BLaER1 treated with 17β-estradiol and CSF1 and Interleukin-3, amounts not matched to agents 10 nM and 100 nM (cell line): Measurements from ENCODE around the gene GHITM.
A peak's percentile ranks its signal among the peaks of the same experiment; 100 is the strongest.
"Not testable (repeated sequence)": the region's sequence is repeated elsewhere in the genome, so short reads cannot be mapped to it uniquely, and the experiment has no call there.

Source experiments
- H3K27ac ChIP-seq, 11 experiments: shearing (Covaris generic); formaldehyde crosslinking; 2 replicates each; pipeline ENCODE4 v1.8.1; 2022
- H3K27me3 ChIP-seq, 11 experiments: shearing (Covaris generic); formaldehyde crosslinking; 2 replicates each; pipeline ENCODE4 v1.8.1; 2022
- H3K36me3 ChIP-seq, 11 experiments: shearing (Covaris generic); formaldehyde crosslinking; 2 replicates each; pipeline ENCODE4 v1.8.1; 2022
- H3K4me1 ChIP-seq, 10 experiments: shearing (Covaris generic); formaldehyde crosslinking; 2 replicates each; pipeline ENCODE4 v1.8.1; 2022
- H3K4me2 ChIP-seq, 11 experiments: shearing (Covaris generic); formaldehyde crosslinking; 2 replicates each; pipeline ENCODE4 v1.8.1; 2022
- H3K4me3 ChIP-seq, 10 experiments: shearing (Covaris generic); formaldehyde crosslinking; 2 replicates each; pipeline ENCODE4 v1.8.1; 2022
- H3K9ac ChIP-seq, 11 experiments: shearing (Covaris generic); formaldehyde crosslinking; 2 replicates each; pipeline ENCODE4 v1.8.1; 2022
- H3K9me3 ChIP-seq, 11 experiments: shearing (Covaris generic); formaldehyde crosslinking; replicated peaks in 1 of 11; 2 replicates each; pipeline ENCODE4 v1.8.1; 2022
- H4K20me1 ChIP-seq, 11 experiments: shearing (Covaris generic); formaldehyde crosslinking; 2 replicates each; pipeline ENCODE4 v1.8.1; 2022
- Cebpa-rat ChIP-seq, 11 experiments: shearing (Covaris generic); IDR thresholded peaks; 2 replicates each; pipeline ENCODE4 v1.8.1; 2022

The GHITM gene

DNA sequence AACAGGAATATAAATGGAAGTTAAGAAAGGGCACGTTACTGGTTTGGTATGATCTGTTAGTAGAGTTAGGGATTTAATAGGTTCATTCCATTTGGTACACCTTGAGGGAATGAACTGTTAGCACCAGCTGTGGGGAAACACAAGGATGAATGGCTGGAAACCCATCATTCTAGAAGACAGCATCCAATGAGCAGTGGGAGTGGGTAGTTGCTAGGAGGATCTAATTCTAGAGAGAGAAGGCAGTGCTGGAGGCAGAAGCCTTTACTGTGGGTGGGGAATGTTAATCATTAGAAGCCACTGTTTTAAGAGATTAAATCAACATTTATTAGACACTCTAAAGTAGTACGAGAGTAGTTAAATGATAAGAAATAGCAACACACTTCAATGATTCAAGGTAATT, 18.8 kb downstream of the GHITM start:
- peaks cover 0 to 4% (median 0%) of the 10 kb centered on the region in 11 experiments; a peak in 2 of 22 replicates for H4K20me1 ChIP-seq

GRCh38 chr10:84158550-84158949, 19.2 kb downstream of the GHITM start:
- Histone ChIP-seq H3K4me3 (no peak overlapping the region), H3K27me3 (no peaks in the 10 kb centered on the region), H3K9me3 (no peaks in the 10 kb centered on the region), H3K27ac (no peak overlapping the region), H3K9ac (no peak overlapping the region), H3K36me3 (peaks cover 21 to 26% (median 24%) of the 10 kb centered on the region in 11 experiments), H3K4me2 (peak overlapping the region in 2 of 11 experiments; percentile 3 to 26; a peak in 2 of 22 replicates), H3K4me1 (peaks cover 0 to 28% (median 7%) of the 10 kb centered on the region in 10 experiments; a peak in 12 of 20 replicates), H4K20me1 (no peaks in the 10 kb centered on the region)
- no peak for TF ChIP-seq Cebpa-rat (IDR thresholded peaks at IDR 0.05)

More for the DNA sequence above, 18.8 kb downstream of the GHITM start:
- Histone ChIP-seq H3K27me3 (no peaks in the 10 kb centered on the region), H3K4me2 (peak overlapping the region in 2 of 11 experiments; percentile 3 to 26; a peak in 2 of 22 replicates), H3K9ac (no peak overlapping the region), H3K36me3 (peaks cover 26 to 31% (median 29%) of the 10 kb centered on the region in 11 experiments), H3K4me3 (no peak overlapping the region), H3K4me1 (peaks cover 0 to 28% (median 7%) of the 10 kb centered on the region in 10 experiments; a peak in 12 of 20 replicates), H3K27ac (no peak overlapping the region), H3K9me3 (no peaks in the 10 kb centered on the region)
- no peak for TF ChIP-seq Cebpa-rat (IDR thresholded peaks at IDR 0.05)

- Histone ChIP-seq H3K27ac (no peak overlapping the region), H3K9me3 (no peaks in the 10 kb centered on the region), H3K4me1 (peaks cover 0 to 28% (median 7%) of the 10 kb centered on the region in 10 experiments; a peak in 12 of 20 replicates), H3K4me3 (no peak overlapping the region), H3K9ac (no peak overlapping the region), H3K36me3 (peaks cover 14 to 20% (median 18%) of the 10 kb centered on the region in 11 experiments), H3K4me2 (peak overlapping the region in 2 of 11 experiments; percentile 3 to 26; a peak in 1 of 22 replicates), H3K27me3 (no peaks in the 10 kb centered on the region), H4K20me1 (no peaks in the 10 kb centered on the region)
- no peak for TF ChIP-seq Cebpa-rat (IDR thresholded peaks at IDR 0.05)
Observed at GRCh38 chr10:84159076-84159685, 19.9 kb downstream of the GHITM start.

DNA sequence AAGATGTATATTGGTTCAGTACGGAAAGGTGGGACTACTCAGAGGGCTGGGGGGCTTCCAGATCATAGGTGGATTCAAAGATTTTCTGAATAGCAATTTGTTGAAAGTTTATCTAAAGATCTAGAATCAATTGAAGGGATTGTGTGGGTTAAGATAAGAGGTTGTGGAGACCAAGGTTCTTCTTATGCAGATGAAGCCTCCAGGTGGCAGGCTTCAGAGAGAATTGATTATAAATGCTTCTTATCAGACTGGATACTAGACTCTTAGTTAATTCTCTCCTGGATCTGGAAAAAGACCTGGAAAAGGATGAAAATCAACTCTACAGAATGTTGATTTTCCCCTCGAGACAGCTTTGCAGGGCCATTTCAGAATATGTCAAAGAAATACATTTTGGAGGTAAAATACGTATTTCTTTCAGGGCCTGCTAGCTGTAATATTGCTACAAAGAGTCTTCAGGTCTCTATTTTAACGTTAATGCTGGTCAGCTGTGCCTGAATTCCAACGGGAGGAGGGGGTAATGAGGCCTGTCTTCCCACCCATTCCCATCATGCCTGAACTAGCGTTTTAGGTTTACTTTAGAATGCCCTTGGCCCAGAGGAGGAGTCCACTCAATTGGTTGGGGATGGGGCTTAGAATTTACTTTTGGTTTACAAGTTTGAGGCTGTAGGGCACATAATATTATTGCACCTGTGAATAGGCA, 21.5 kb downstream of the GHITM start:
- peaks cover 0 to 26% (median 7%) of the 10 kb centered on the region in 10 experiments; a peak in 12 of 20 replicates for H3K4me1 ChIP-seq
- H3K36me3 ChIP-seq: peaks cover 0 to 3% (median 2%) of the 10 kb centered on the region in 11 experiments; a peak in 11 of 22 replicates
- TF ChIP-seq Cebpa-rat (IDR thresholded peaks at IDR 0.05): no peak
- H3K4me2 ChIP-seq: no peak overlapping the region
- no peak overlapping the region for H3K9ac ChIP-seq
- no peaks in the 10 kb centered on the region for H3K9me3 ChIP-seq
- no peaks in the 10 kb centered on the region for H3K27me3 ChIP-seq
- no peaks in the 10 kb centered on the region for H4K20me1 ChIP-seq
- H3K4me3 ChIP-seq: no peak overlapping the region
- no peak overlapping the region for H3K27ac ChIP-seq

- H4K20me1 ChIP-seq: no peaks in the 10 kb centered on the region
- H3K4me2 ChIP-seq: no peak overlapping the region
- H3K27ac ChIP-seq: no peak overlapping the region
- no peak overlapping the region for H3K9ac ChIP-seq
- no peaks in the 10 kb centered on the region for H3K27me3 ChIP-seq
- TF ChIP-seq Cebpa-rat (IDR thresholded peaks at IDR 0.05): no peak
- no peak overlapping the region for H3K4me3 ChIP-seq
- H3K4me1 ChIP-seq: peaks cover 0 to 3% (median 0%) of the 10 kb centered on the region in 10 experiments; a peak in 1 of 20 replicates
- H3K9me3 ChIP-seq: peaks cover 10 to 25% (median 20%) of the 10 kb centered on the region in 11 experiments; a peak in 20 of 22 replicates
- H3K36me3 ChIP-seq: no peaks in the 10 kb centered on the region
Observed at GRCh38 chr10:84163996-84164395, 24.7 kb downstream of the GHITM start.

DNA sequence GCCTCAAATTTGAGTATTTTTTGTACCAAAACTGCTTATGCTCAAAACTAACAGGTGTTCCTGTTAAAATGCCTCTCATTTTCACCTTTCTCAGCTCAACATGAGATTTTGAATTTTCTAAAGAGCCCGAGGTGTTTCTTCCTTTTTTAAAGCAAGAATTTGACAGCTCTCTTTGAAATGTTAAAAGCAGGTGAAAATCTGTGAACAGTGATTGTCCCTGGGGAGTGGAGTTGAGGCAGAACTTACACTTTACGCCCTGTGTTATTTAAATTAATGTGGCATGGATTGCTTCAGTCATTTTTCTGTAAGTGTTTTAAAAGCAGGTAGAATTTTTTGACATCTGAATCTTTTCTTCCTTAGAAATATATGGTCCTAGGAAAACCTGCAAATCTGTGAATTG, 25.1 kb downstream of the GHITM start:
- no peak overlapping the region for H3K4me3 ChIP-seq
- H3K9me3 ChIP-seq: peaks cover 10 to 25% (median 20%) of the 10 kb centered on the region in 11 experiments; a peak in 20 of 22 replicates
- H3K27me3 ChIP-seq: no peaks in the 10 kb centered on the region
- H3K36me3 ChIP-seq: no peaks in the 10 kb centered on the region
- no peaks in the 10 kb centered on the region for H4K20me1 ChIP-seq
- no peaks in the 10 kb centered on the region for H3K4me1 ChIP-seq
- no peak overlapping the region for H3K4me2 ChIP-seq
- no peak for TF ChIP-seq Cebpa-rat (IDR thresholded peaks at IDR 0.05)
- H3K9ac ChIP-seq: no peak overlapping the region
- H3K27ac ChIP-seq: no peak overlapping the region

DNA sequence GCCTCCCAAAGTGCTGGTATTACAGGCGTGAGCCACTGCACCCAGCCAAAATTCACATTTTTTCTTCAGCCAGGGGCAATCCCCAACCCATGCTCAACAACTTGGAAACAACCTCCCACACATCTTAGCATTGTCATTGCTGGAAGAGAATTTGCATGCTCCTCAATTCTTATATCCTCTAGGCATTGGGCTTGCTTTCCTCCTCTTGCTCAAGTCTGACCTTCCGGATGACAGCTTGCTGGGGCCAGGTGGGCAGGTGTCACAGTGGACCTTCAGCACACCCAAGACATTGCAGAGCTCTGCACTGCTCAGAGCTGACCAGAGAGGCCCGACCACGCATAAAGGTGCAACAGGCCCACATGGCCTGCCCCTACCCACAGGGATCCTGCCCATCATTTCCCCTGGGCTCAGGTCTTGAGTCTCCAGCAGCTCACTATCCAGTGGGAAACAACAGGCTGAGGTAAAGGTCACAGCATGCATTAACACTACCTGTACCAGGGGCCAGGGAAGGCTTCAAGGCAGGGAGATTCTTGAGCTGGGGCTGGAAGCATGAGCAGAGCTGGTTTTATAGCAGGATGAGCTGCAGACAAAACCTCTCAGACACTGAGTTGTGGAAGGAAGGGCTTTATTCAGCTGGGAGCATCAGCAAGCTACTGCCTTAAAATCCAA, 27.4 kb downstream of the GHITM start:
- H4K20me1 ChIP-seq: no peaks in the 10 kb centered on the region
- peaks cover 10 to 25% (median 20%) of the 10 kb centered on the region in 11 experiments; a peak in 20 of 22 replicates for H3K9me3 ChIP-seq
- H3K9ac ChIP-seq: no peak overlapping the region
- no peak for TF ChIP-seq Cebpa-rat (IDR thresholded peaks at IDR 0.05)
- H3K27ac ChIP-seq: no peak overlapping the region
- H3K36me3 ChIP-seq: no peaks in the 10 kb centered on the region
- H3K4me3 ChIP-seq: no peak overlapping the region
- H3K4me2 ChIP-seq: no peak overlapping the region
- H3K4me1 ChIP-seq: peaks cover 0 to 5% (median 3%) of the 10 kb centered on the region in 10 experiments; a peak in 7 of 20 replicates
- no peaks in the 10 kb centered on the region for H3K27me3 ChIP-seq

DNA sequence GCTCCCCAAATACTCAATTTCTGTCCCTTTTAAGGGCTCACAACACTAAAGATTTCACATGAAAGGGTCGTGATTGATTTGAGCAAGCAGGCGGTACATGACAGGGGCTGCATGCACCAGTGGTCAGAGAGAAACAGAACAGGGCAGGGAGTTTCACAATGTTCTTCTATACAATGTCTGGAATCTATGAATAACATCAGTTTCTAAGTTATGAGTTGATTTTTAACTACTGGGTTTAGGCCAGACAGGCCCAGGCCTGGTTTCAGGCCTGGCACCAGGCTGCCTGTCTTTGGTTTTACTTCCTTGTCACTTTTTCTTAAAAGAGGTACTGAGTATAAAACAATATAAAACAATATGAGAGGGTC, 28.0 kb downstream of the GHITM start:
- not testable (repeated sequence) for H3K27ac ChIP-seq, H3K4me2 ChIP-seq, H3K36me3 ChIP-seq, H3K9ac ChIP-seq, H3K27me3 ChIP-seq, H3K4me1 ChIP-seq, H4K20me1 ChIP-seq, H3K4me3 ChIP-seq
- peaks cover 10 to 25% (median 20%) of the 10 kb centered on the region in 11 experiments; a peak in 20 of 22 replicates for H3K9me3 ChIP-seq

DNA sequence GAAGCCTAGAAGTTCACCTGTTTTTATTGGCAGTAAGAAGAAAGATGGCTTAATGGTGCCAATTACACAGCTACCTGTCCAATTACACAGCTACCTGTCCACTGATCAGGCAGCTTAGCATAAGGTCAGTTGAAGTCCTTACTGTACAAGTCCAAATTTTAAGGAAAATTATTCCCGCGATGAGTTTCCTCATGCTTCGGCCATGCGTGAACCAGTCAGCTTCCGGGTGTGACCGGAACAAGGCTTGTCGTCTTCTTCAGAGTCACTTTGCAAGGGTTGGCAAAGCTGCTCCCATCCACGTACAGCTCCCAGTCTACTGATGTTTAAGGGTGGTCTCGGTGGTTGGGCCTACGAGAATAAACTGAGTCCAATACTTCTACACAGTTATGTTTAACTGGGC, 29.1 kb downstream of the GHITM start:
- H3K36me3 ChIP-seq, H4K20me1 ChIP-seq, H3K9ac ChIP-seq, H3K27ac ChIP-seq, H3K4me3 ChIP-seq, H3K4me2 ChIP-seq, H3K27me3 ChIP-seq: not testable (repeated sequence)
- Histone ChIP-seq H3K9me3 (peaks cover 10 to 25% (median 20%) of the 10 kb centered on the region in 11 experiments; a peak in 20 of 22 replicates), H3K4me1 (peaks cover 6 to 21% (median 11%) of the 10 kb centered on the region in 10 experiments; a peak in 14 of 20 replicates)

DNA sequence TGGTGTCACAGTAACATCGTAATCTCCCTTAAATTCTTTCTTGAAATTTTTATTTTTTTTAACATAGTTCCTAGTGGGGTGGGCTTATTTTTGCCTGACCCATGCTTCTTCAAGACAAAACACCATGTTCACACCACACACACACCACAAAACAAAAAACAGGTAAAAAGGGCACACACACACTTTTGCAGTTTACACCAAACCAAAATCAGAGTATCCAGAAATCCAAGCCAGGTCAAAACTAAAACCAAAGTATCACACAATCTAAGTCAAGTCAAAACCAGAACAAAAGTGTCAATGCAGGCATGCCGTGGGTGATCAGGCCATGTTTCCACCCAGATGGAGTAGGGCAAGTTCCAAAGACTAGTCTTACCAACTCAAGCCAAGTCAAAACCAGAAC, 31.9 kb downstream of the GHITM start:
- not testable (repeated sequence) for H4K20me1 ChIP-seq, H3K36me3 ChIP-seq, H3K4me3 ChIP-seq, H3K27me3 ChIP-seq
- Histone ChIP-seq H3K9me3 (peaks cover 10 to 24% (median 20%) of the 10 kb centered on the region in 11 experiments; a peak in 20 of 22 replicates), H3K4me2 (peak overlapping the region in 4 of 11 experiments; percentile 17 to 60 (median 48); a peak in 4 of 22 replicates), H3K9ac (peak overlapping the region in 2 of 11 experiments; percentile 45 to 51; a peak in 3 of 22 replicates), H3K4me1 (peaks cover 6 to 23% (median 11%) of the 10 kb centered on the region in 10 experiments; a peak in 14 of 20 replicates), H3K27ac (peak overlapping the region in 6 of 11 experiments; percentile 21 to 77 (median 66); a peak in 10 of 22 replicates)

GRCh38 chr10:84171700-84172466, 32.6 kb downstream of the GHITM start:
- peak overlapping the region in 9 of 11 experiments; percentile 26 to 60 (median 37); a peak in 12 of 22 replicates for H3K4me2 ChIP-seq

More at GRCh38 chr10:84171700-84172466, 32.6 kb downstream of the GHITM start:
- not testable (repeated sequence) for H4K20me1 ChIP-seq, H3K27me3 ChIP-seq, H3K4me3 ChIP-seq, H3K36me3 ChIP-seq
- Histone ChIP-seq H3K4me1 (peaks cover 6 to 24% (median 11%) of the 10 kb centered on the region in 10 experiments; a peak in 15 of 20 replicates), H3K9ac (peak overlapping the region in 6 of 11 experiments; percentile 18 to 56 (median 48); a peak in 9 of 22 replicates), H3K9me3 (peaks cover 6 to 19% (median 16%) of the 10 kb centered on the region in 11 experiments; a peak in 19 of 22 replicates), H3K27ac (peak overlapping the region; percentile 9 to 77 (median 61); a peak in 19 of 22 replicates)
